ENCODE results near the gene TGM2. TPM values are rescaled to one million over a fixed set of nuclear protein-coding genes. Genes with fewer than 3 reads are reported as not detected.

The TGM2 gene
- total RNA-seq, 2 experiments from 2014 or later: 0.06 to 0.27 TPM

DNA sequence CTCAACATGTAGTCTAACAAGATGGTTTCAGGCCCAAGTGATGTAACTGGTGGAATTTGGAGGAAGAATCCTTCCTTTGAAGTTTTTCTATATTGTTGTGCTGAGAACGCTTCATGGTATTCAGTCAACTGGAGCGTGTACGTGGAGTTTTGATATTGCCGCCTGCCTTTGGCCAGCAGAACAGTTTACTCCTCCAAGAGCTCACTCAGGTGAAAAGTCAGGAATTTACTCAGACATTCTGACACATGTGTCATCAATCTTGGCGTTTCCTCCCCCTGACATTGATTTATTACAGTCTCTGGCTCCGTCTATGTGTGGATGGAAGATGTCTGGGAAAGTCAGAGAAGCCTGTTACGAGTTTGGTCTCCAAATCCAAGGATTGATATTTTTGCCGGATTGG lies 19.0 kb upstream of the TGM2 start:
- CTCF ChIA-PET: no interaction called here
- intact Hi-C loops (cut with DNase I, micrococcal nuclease): no loop called here
- no peak overlapping the region for H3K4me3 Mint-ChIP-seq
- H3K36me3 Mint-ChIP-seq (ENCODE audit: low read depth): no peaks in the 10 kb centered on the region
- Histone ChIP-seq H3K9me3 (ENCODE audit: control insufficient read depth in 1 of 2, insufficient read depth in 1 of 2, low read length in 2 of 2) (no peaks in the 10 kb centered on the region), H3K4me1 (ENCODE audit: insufficient read depth, low read length) (no peaks in the 10 kb centered on the region), H3K27ac (ENCODE audit: low read depth in 1 of 2, low read length in 2 of 2) (no peak overlapping the region), H3K27me3 (ENCODE audit: control insufficient read depth in 1 of 2, insufficient read depth in 2 of 2, low read length in 2 of 2) (peaks cover 0 to 6% of the 10 kb centered on the region in 2 experiments), H3K36me3 (ENCODE audit: insufficient read depth, low read length) (no peaks in the 10 kb centered on the region), H3K4me3 (ENCODE audit: low read length) (no peak overlapping the region)
- DNase-seq (no peak), ATAC-seq (ENCODE audit: poor library complexity) (no peak)
- H3K27ac Mint-ChIP-seq: no peak overlapping the region
- TF ChIP-seq, protein P1, sequence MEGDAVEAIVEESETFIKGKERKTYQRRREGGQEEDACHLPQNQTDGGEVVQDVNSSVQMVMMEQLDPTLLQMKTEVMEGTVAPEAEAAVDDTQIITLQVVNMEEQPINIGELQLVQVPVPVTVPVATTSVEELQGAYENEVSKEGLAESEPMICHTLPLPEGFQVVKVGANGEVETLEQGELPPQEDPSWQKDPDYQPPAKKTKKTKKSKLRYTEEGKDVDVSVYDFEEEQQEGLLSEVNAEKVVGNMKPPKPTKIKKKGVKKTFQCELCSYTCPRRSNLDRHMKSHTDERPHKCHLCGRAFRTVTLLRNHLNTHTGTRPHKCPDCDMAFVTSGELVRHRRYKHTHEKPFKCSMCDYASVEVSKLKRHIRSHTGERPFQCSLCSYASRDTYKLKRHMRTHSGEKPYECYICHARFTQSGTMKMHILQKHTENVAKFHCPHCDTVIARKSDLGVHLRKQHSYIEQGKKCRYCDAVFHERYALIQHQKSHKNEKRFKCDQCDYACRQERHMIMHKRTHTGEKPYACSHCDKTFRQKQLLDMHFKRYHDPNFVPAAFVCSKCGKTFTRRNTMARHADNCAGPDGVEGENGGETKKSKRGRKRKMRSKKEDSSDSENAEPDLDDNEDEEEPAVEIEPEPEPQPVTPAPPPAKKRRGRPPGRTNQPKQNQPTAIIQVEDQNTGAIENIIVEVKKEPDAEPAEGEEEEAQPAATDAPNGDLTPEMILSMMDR (IDR thresholded peaks at IDR 0.05): no peak
- no peaks in the 10 kb centered on the region for H3K4me1 Mint-ChIP-seq (ENCODE audit: low read depth)
- no peaks in the 10 kb centered on the region for H3K9me3 Mint-ChIP-seq
- H3K27me3 Mint-ChIP-seq: peaks cover 17% of the 10 kb centered on the region
- POLR2A ChIA-PET: no interaction called here

DNA sequence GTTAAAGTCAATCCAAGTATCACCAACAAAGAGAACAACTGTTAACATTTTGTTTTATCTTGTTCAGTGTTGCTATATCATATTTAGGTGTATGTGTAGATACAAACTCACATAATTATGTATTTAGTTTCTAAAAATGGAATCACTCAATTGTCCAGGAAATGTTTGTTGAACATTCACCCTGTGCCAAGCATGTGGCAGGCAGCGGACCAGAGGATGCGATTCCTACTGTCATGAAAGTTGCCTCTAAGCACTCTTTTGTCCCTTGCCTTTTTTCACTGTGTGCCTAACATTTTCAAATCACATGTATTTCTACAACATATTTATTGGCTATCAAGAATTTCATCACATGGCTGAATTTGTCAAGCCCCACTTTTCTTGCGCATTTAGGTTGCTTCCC lies 16.9 kb upstream of the TGM2 start:
- H3K36me3 Mint-ChIP-seq (ENCODE audit: low read depth): no peaks in the 10 kb centered on the region
- Histone ChIP-seq H3K4me3 (ENCODE audit: low read length) (no peak overlapping the region), H3K9me3 (ENCODE audit: control insufficient read depth in 1 of 2, insufficient read depth in 1 of 2, low read length in 2 of 2) (no peaks in the 10 kb centered on the region), H3K27me3 (ENCODE audit: control insufficient read depth in 1 of 2, insufficient read depth in 2 of 2, low read length in 2 of 2) (peaks cover 1 to 5% of the 10 kb centered on the region in 2 experiments), H3K36me3 (ENCODE audit: insufficient read depth, low read length) (no peaks in the 10 kb centered on the region), H3K4me1 (ENCODE audit: insufficient read depth, low read length) (no peaks in the 10 kb centered on the region), H3K27ac (ENCODE audit: low read depth in 1 of 2, low read length in 2 of 2) (no peak overlapping the region)
- intact Hi-C loops (cut with DNase I, micrococcal nuclease): no loop called here
- ATAC-seq (ENCODE audit: poor library complexity) (no peak), DNase-seq (no peak)
- CTCF ChIA-PET: no interaction called here
- H3K4me1 Mint-ChIP-seq (ENCODE audit: low read depth): no peaks in the 10 kb centered on the region
- POLR2A ChIA-PET: no interaction called here
- peaks cover 25% of the 10 kb centered on the region for H3K27me3 Mint-ChIP-seq
- no peak overlapping the region for H3K4me3 Mint-ChIP-seq
- H3K9me3 Mint-ChIP-seq: no peaks in the 10 kb centered on the region
- no peak overlapping the region for H3K27ac Mint-ChIP-seq
- TF ChIP-seq, protein P1 (IDR thresholded peaks at IDR 0.05): no peak

DNA sequence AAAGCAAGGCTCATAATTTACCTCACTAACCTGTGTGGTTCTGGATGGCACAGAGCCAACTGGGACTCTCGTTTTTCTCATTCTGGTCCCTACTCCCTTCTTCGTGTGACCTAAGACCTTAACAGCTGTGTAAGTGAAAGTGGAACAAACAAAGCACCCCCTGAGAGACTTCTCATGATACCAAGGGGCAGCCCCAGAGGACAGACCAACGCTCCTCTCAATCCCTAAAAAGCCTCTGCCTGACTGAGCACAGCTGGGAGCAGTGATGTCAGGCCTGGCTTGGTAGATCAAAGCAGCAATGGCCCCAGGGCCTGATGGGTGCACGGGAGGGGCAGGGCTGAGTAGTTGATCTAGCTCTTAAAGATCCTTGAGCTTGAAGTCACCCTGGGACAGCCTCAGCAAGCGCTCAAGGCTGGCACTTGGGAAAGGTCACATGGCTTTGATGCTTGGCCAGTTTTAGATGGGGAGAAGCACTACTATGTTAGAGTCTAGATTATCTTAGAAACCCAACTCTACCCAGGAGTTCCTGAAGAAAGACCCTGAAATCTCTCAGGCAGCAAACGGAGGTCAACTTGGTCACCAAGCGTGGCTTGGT lies 16.2 kb upstream of the TGM2 start:
- no peak for ATAC-seq (ENCODE audit: poor library complexity)
- Mint-ChIP-seq H3K27ac (no peak overlapping the region), H3K36me3 (ENCODE audit: low read depth) (no peaks in the 10 kb centered on the region), H3K27me3 (peaks cover 20% of the 10 kb centered on the region), H3K4me3 (no peak overlapping the region), H3K9me3 (no peaks in the 10 kb centered on the region), H3K4me1 (ENCODE audit: low read depth) (no peaks in the 10 kb centered on the region)
- Histone ChIP-seq H3K4me1 (ENCODE audit: insufficient read depth, low read length) (no peaks in the 10 kb centered on the region), H3K27ac (ENCODE audit: low read depth in 1 of 2, low read length in 2 of 2) (no peak overlapping the region), H3K4me3 (ENCODE audit: low read length) (no peak overlapping the region), H3K36me3 (ENCODE audit: insufficient read depth, low read length) (no peaks in the 10 kb centered on the region), H3K27me3 (ENCODE audit: control insufficient read depth in 1 of 2, insufficient read depth in 2 of 2, low read length in 2 of 2) (peaks cover 0 to 5% of the 10 kb centered on the region in 2 experiments), H3K9me3 (ENCODE audit: control insufficient read depth in 1 of 2, insufficient read depth in 1 of 2, low read length in 2 of 2) (no peaks in the 10 kb centered on the region)
- ChIA-PET POLR2A (no interaction called here), CTCF (no interaction called here)
- intact Hi-C loops (cut with DNase I, micrococcal nuclease): no loop called here
- TF ChIP-seq, protein P1 (IDR thresholded peaks at IDR 0.05): no peak
- no peak for DNase-seq

Data from CD4-positive, alpha-beta T cell (primary cell).